Dermis blood vessel endothelial cell (primary cell): ENCODE data around the gene CACNB2. TPM values are rescaled to one million over a fixed set of nuclear protein-coding genes. Genes with fewer than 3 reads are reported as not detected.
"Not testable (repeated sequence)": the region's sequence is repeated elsewhere in the genome, so short reads cannot be mapped to it uniquely, and the experiment has no call there.

ENCODE experiments used
- DNase-seq: peaks from one replicate; pipeline ENCODE4 v3.0.0; 2010
- total RNA-seq: library from RNA; depleted of rRNA; stranded (reverse); fragments of >200 nt; gene quantifications from 2 replicates; pipeline ENCODE4 v1.2.3, GENCODE V29; 2014

Gene CACNB2
- total RNA-seq, 1 donor from 2014 or later, result not detected

GRCh38 chr10:18202680-18203460 lies 62.6 kb downstream of the CACNB2 start:
- DNase-seq, result no peak

- no peak for DNase-seq
These were observed 63.2 kb downstream of the CACNB2 start for GRCh38 chr10:18203471-18203870.

- DNase-seq, result no peak
These were observed 64.0 kb downstream of the CACNB2 start for GRCh38 chr10:18204039-18204835.

- DNase-seq, result no peak
These were observed 65.0 kb downstream of the CACNB2 start for GRCh38 chr10:18205098-18205834.

- not testable (repeated sequence) for DNase-seq
These were observed 68.0 kb downstream of the CACNB2 start for GRCh38 chr10:18208186-18208585.

- DNase-seq, result no peak
These were observed 69.0 kb downstream of the CACNB2 start for GRCh38 chr10:18209241-18209640.

- DNase-seq, result no peak
These were observed 70.5 kb downstream of the CACNB2 start for GRCh38 chr10:18210711-18211110.

GRCh38 chr10:18211862-18212261 lies 71.6 kb downstream of the CACNB2 start:
- no peak for DNase-seq

- no peak for DNase-seq
These were observed 73.0 kb downstream of the CACNB2 start for GRCh38 chr10:18213271-18213670.

- DNase-seq, result peak; percentile 69
These were observed 74.7 kb downstream of the CACNB2 start for GRCh38 chr10:18214691-18215563.

- peak; percentile 28 for DNase-seq
These were observed 76.3 kb downstream of the CACNB2 start for GRCh38 chr10:18216482-18216881.

GRCh38 chr10:18217577-18217976 lies 77.4 kb downstream of the CACNB2 start:
- DNase-seq, result no peak

GRCh38 chr10:18219146-18219545 lies 78.9 kb downstream of the CACNB2 start:
- no peak for DNase-seq

- no peak for DNase-seq
These were observed 80.9 kb downstream of the CACNB2 start for GRCh38 chr10:18221123-18221522.

GRCh38 chr10:18221882-18222281 lies 81.7 kb downstream of the CACNB2 start:
- no peak for DNase-seq

GRCh38 chr10:18222866-18223265 lies 82.6 kb downstream of the CACNB2 start:
- DNase-seq, result no peak

- DNase-seq, result no peak
These were observed 83.7 kb downstream of the CACNB2 start for GRCh38 chr10:18223898-18224297.

GRCh38 chr10:18224626-18225445 lies 84.6 kb downstream of the CACNB2 start:
- no peak for DNase-seq

GRCh38 chr10:18226336-18226735 lies 86.1 kb downstream of the CACNB2 start:
- DNase-seq, result no peak

GRCh38 chr10:18229826-18230225 lies 89.6 kb downstream of the CACNB2 start:
- DNase-seq, result no peak

GRCh38 chr10:18230794-18231193 lies 90.6 kb downstream of the CACNB2 start:
- DNase-seq, result no peak
